ENCODE measurements around the gene TANGO2.

GRCh38 chr22:20111689-20112622 lies 91.0 kb downstream of the TANGO2 start:
- TF ChIP-seq, protein P1, sequence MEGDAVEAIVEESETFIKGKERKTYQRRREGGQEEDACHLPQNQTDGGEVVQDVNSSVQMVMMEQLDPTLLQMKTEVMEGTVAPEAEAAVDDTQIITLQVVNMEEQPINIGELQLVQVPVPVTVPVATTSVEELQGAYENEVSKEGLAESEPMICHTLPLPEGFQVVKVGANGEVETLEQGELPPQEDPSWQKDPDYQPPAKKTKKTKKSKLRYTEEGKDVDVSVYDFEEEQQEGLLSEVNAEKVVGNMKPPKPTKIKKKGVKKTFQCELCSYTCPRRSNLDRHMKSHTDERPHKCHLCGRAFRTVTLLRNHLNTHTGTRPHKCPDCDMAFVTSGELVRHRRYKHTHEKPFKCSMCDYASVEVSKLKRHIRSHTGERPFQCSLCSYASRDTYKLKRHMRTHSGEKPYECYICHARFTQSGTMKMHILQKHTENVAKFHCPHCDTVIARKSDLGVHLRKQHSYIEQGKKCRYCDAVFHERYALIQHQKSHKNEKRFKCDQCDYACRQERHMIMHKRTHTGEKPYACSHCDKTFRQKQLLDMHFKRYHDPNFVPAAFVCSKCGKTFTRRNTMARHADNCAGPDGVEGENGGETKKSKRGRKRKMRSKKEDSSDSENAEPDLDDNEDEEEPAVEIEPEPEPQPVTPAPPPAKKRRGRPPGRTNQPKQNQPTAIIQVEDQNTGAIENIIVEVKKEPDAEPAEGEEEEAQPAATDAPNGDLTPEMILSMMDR (IDR thresholded peaks at IDR 0.05): no peak
- TF ChIP-seq POLR2A (IDR thresholded peaks at IDR 0.05): no peak

Measured in lower leg skin (tissue), 3 donors.